Hepatic stellate cell (primary cell): ENCODE results near the gene RNF34.

ENCODE experiments used
- DNase-seq: peaks from one replicate; pipeline ENCODE4 v3.0.0; 2011; ENCODE audit warnings: low spot score

Gene RNF34

DNA sequence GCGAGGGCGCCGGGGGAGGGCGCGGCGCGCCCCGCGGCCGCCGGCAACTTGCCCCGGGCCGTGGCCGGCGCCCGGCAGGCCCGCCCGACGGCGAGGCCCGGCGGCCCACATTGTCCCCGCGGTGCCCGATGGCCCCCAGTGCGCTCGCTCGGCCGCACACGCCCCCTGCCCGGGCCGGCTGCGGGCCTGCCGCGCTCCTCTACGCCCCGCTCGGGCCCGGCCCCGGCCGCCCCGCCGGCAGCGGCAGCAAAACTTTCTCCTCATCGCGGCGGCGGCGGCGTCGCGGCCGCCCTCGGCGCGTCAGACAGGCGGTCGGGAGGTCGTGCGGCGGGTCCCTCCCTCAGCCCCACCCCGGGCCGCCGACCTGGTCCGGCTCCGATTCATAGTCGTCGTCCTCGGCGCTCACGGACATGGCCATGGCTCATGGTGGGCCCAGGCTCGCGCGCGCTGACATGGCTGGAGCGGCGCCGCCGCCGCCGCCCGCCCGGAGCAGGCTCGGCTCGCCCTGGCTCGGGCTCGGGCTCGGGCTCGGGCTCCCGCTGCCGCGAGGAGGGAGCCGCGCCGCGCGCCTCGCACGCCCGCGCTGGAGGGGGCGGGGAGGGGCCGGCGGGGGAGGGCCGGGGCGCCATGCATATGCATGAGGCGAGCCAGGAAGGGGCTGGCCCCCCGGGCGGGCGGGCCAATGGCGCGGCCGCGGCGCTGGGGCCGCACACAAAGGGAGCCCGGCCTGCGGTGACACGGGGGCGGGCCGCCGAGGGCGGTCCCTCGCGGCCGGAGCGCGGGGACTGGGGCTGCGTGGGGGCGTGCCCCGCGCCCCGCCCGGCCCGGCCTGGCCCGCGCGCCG lies 67.1 kb downstream of the RNF34 start:
- peak; percentile 90 for DNase-seq

DNA sequence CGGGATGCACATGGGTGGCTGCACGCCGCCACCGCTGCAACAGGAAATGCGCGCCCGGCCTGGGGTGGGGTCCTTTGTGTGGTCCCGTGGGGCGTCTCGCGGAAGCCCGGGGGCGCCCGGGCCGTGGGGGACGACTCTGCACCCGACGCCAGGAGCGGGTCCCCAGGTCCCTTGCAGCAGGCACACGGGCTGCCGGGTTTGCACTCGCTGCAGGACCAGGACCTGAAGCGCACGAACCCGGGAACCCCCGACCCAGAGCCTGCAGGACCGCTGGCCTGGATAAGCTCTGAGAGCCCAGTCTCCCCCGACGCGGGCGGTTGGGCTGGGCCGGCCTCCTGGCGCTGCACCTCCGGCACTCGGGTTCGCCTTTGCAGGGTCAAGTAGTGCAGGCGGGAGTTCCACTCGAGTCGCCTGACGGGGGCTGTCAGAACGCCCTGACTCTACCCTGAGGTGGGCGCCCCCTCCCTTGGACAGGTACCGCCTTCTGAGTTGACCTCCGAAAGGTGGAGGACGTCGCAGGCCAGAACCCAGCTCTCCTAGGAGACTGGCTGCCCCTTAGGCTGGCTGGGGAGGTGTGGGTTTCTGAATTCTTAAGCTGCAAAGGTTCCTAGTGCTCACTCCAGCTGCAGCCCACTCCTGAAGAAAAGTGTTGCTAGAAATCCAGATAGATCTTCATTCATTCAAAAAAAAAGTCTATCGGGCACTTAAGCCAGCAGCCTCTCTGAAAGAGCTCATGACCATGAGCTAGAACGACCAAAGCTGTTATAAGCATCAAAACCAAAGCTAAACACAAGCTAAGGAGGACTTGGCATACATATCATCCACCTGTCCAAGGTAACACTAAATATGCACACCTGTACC lies 68.0 kb downstream of the RNF34 start:
- DNase-seq, result peak; percentile 48

DNA sequence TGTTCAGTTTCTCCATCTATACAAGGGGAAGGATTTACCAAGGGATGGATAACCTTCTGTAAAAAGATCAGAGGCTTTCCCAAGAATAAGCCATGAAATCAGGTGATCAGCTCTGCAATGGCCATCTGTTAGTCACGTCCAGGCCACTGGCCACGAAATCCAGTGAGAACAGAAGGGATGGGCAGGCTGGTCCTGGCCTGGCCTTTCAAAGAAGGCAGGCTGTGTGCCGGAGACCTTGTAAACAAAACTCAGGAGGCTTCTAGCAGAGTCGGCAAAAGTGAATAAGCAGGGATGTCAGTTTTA lies 68.5 kb downstream of the RNF34 start:
- no peak for DNase-seq

DNA sequence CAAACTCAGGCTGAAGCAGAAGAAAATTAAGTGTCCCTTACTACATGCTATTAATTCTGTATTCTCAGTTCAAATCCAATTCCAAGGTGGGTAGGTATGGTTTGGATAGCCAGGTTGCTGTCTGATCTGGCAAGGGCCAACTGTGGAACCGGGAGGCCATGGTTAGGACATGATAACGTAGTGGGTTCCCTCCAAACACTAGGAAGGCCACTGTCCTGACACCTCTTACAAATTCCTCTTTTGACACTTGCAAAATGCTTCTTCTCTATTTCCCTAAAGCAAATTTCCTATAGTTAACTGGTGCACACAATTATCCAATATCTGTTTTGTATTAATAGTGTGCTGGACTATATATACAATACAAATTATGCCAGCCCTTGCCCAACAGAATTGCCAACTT lies 70.8 kb downstream of the RNF34 start:
- DNase-seq, result no peak

DNA sequence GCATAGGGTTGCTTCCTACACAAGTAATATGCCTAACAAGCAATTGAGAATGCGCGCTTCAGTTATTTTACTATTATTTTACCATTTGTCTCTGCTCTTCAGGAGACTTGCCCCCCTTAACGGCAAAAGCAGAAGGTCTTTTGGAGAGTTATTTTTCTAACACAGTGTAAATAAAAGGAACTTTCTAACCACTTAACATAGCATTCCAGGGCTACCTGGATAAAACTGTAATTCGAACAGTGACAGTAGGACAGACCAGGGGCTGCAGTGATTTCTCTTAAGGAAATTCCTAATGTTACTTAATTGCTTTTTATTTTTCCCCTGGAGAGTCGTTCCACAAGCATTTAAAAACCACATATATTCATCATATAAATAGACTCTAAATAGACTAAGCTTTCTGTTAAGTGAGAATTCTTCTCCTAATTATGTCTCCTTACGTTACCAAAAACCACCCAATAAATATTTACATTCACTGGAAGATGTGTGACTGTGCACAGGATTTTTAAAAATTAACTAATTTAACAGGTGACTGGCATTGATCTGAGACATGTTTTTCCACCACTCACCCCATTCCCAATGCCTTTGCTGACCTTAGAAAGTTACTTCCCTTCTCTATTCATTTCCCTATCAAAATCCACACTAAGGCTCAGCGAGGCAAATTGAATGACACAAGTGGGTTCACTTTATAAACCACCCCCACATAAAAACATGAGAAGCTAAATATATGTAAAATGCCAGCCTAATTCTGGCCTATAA lies 72.4 kb downstream of the RNF34 start:
- DNase-seq, result no peak
